GF-D8 (cell line): Measurements from ENCODE around the gene SCUBE3.

Experiments used
- DNase-seq: peaks from one replicate; lab custom pipeline; 2025; lab: John Stamatoyannopoulos, UW

Gene SCUBE3

GRCh38 chr6:35240838-35241801 lies 27.4 kb downstream of the SCUBE3 start:
- no peak for DNase-seq

GRCh38 chr6:35242486-35242885 lies 28.7 kb downstream of the SCUBE3 start:
- no peak for DNase-seq

GRCh38 chr6:35242906-35243305 lies 29.1 kb downstream of the SCUBE3 start:
- no peak for DNase-seq

- DNase-seq = no peak
Measured at GRCh38 chr6:35243386-35243958, 29.7 kb downstream of the SCUBE3 start.

- no peak for DNase-seq
Measured at GRCh38 chr6:35244551-35244950, 30.8 kb downstream of the SCUBE3 start.

GRCh38 chr6:35247642-35248231 lies 34.0 kb downstream of the SCUBE3 start:
- no peak for DNase-seq

- DNase-seq = no peak
Measured at GRCh38 chr6:35248300-35248699, 34.5 kb downstream of the SCUBE3 start.

- DNase-seq = no peak
Measured at GRCh38 chr6:35248965-35249364, 35.2 kb downstream of the SCUBE3 start.

- DNase-seq = no peak
Measured at GRCh38 chr6:35251949-35252348, 38.2 kb downstream of the SCUBE3 start.

- DNase-seq = no peak
Measured at GRCh38 chr6:35253249-35253648, 39.5 kb downstream of the SCUBE3 start.

GRCh38 chr6:35258336-35258735 lies 44.6 kb downstream of the SCUBE3 start:
- no peak for DNase-seq

GRCh38 chr6:35258858-35259193 lies 45.1 kb downstream of the SCUBE3 start:
- peak; percentile 29 for DNase-seq

- peak; percentile 82 for DNase-seq
Measured at GRCh38 chr6:35259194-35259947, 45.6 kb downstream of the SCUBE3 start, which contains the start of gene ZNF76. ZNF76 (plus strand) TSS chr6:35259735; CDS start chr6:35281152, 21,417 bp downstream.

GRCh38 chr6:35259948-35260590 lies 46.3 kb downstream of the SCUBE3 start:
- DNase-seq = peak; percentile 34

GRCh38 chr6:35260591-35261570 lies 47.1 kb downstream of the SCUBE3 start:
- DNase-seq = no peak

- DNase-seq = no peak
Measured at GRCh38 chr6:35262596-35262995, 48.8 kb downstream of the SCUBE3 start.

GRCh38 chr6:35264550-35265274 lies 51.0 kb downstream of the SCUBE3 start:
- no peak for DNase-seq

- DNase-seq = no peak
Measured at GRCh38 chr6:35265523-35265922, 51.8 kb downstream of the SCUBE3 start.

GRCh38 chr6:35267446-35267845 lies 53.7 kb downstream of the SCUBE3 start:
- DNase-seq = no peak

GRCh38 chr6:35267897-35268296 lies 54.1 kb downstream of the SCUBE3 start:
- DNase-seq = no peak
